CD14-positive monocyte (primary cell): Measurements from ENCODE around the gene FAM234A. TPM values are rescaled to one million over a fixed set of nuclear protein-coding genes. Genes with fewer than 3 reads are reported as not detected.
A peak's percentile ranks its signal among the peaks of the same experiment; 100 is the strongest.

Source experiments
- DNase-seq, 3 donors: peaks; one replicate each; pipeline ENCODE4 v3.0.0-alpha.2; 2011 to 2022
- H2AFZ ChIP-seq: 2 replicates; pipeline ENCODE4 v1.6.0; 2012; ENCODE audit warnings: mild to moderate bottlenecking, low read depth, low read length, inconsistent platforms; ENCODE audit not compliant: insufficient read depth, poor library complexity, severe bottlenecking
- H3K27ac ChIP-seq, 2 donors: 1 replicate in 1 of 2; 2 replicates in 1 of 2; pipeline ENCODE4 v1.5.1; 2012 to 2013; ENCODE audit warnings: low read length in 2 of 2, control low read depth in 1 of 2, inconsistent platforms in 1 of 2, low read depth in 1 of 2, mild to moderate bottlenecking in 1 of 2
- H3K27me3 ChIP-seq, 2 donors: one replicate each; pipeline versions ENCODE4 v1.6.0 to v1.6.1; 2011 to 2013; ENCODE audit warnings: low read length in 2 of 2; ENCODE audit not compliant: control insufficient read depth in 2 of 2, insufficient read depth in 2 of 2
- H3K36me3 ChIP-seq, 2 donors: replicated peaks in 1 of 2; 1 replicate in 1 of 2; 2 replicates in 1 of 2; pipeline versions ENCODE4 v1.5.1 to v1.6.1; 2012 to 2013; ENCODE audit warnings: low read length in 2 of 2, control low read depth in 1 of 2, inconsistent platforms in 1 of 2, mild to moderate bottlenecking in 1 of 2; ENCODE audit not compliant: insufficient read depth in 2 of 2, control insufficient read depth in 1 of 2
- H3K4me1 ChIP-seq, 2 donors: 1 replicate in 1 of 2; 2 replicates in 1 of 2; pipeline versions ENCODE4 v1.5.1 to v1.6.1; 2012 to 2013; ENCODE audit warnings: low read length in 2 of 2, control low read depth in 1 of 2, inconsistent platforms in 1 of 2, mild to moderate bottlenecking in 1 of 2, moderate library complexity in 1 of 2; ENCODE audit not compliant: insufficient read depth in 2 of 2, control insufficient read depth in 1 of 2
- H3K4me2 ChIP-seq: replicated peaks from 2 replicates; pipeline ENCODE3; 2012; ENCODE audit warnings: low read length, moderate library complexity, mild to moderate bottlenecking; ENCODE audit not compliant: poor library complexity, severe bottlenecking; ENCODE audit errors: extremely low read depth
- H3K4me3 ChIP-seq, 3 experiments: fragments of 200-600 bp in 1 of 3; sonication (generic) in 1 of 3; replicated peaks in 1 of 3; 1 replicate in 2 of 3; 2 replicates in 1 of 3; pipeline ENCODE4 v1.5.1; 2011 to 2013; ENCODE audit warnings: low read length in 3 of 3, mild to moderate bottlenecking in 3 of 3, control low read depth in 2 of 3, low read depth in 2 of 3, inconsistent platforms in 1 of 3, moderate library complexity in 1 of 3
- H3K79me2 ChIP-seq: 2 replicates; pipeline ENCODE4 v1.6.0; 2012; ENCODE audit warnings: mild to moderate bottlenecking, control low read depth, inconsistent platforms, low read length, moderate library complexity; ENCODE audit not compliant: insufficient read depth
- H3K9ac ChIP-seq: 2 replicates; pipeline ENCODE4 v1.6.0; 2017; ENCODE audit warnings: low read length, mild to moderate bottlenecking; ENCODE audit not compliant: insufficient read depth, poor library complexity, severe bottlenecking
- H3K9me3 ChIP-seq, 2 donors: replicated peaks in 1 of 2; 1 replicate in 1 of 2; 2 replicates in 1 of 2; pipeline versions ENCODE4 v1.5.1 to v1.6.1; 2012 to 2013; ENCODE audit warnings: low read length in 2 of 2, control low read depth in 1 of 2; ENCODE audit not compliant: control insufficient read depth in 1 of 2, insufficient read depth in 1 of 2
- H4K20me1 ChIP-seq: 2 replicates; pipeline ENCODE4 v1.6.0; 2012; ENCODE audit warnings: mild to moderate bottlenecking, low read length, control low read depth, moderate library complexity; ENCODE audit not compliant: insufficient read depth
- H3K27ac Mint-ChIP-seq, 7 donors: one replicate each; pipeline ENCODE4 v1.8.0; 2020; ENCODE audit warnings: mild to moderate bottlenecking in 7 of 7, mixed read lengths in 7 of 7, moderate library complexity in 6 of 7, inconsistent platforms in 2 of 7
- H3K27me3 Mint-ChIP-seq, 3 donors: one replicate each; pipeline ENCODE4 v1.8.0; 2021 to 2022; ENCODE audit warnings: low read depth in 3 of 3, mild to moderate bottlenecking in 3 of 3, mixed read lengths in 3 of 3, moderate library complexity in 3 of 3, inconsistent platforms in 1 of 3
- H3K36me3 Mint-ChIP-seq, 2 donors: one replicate each; pipeline ENCODE4 v1.8.0; 2020; ENCODE audit warnings: mixed read lengths in 2 of 2, inconsistent platforms in 1 of 2, mild to moderate bottlenecking in 1 of 2
- H3K4me1 Mint-ChIP-seq: one replicate; pipeline ENCODE4 v1.8.0; 2020; ENCODE audit warnings: mild to moderate bottlenecking, mixed read lengths
- H3K4me3 Mint-ChIP-seq, 2 donors: one replicate each; pipeline ENCODE4 v1.8.0; 2020; ENCODE audit warnings: mild to moderate bottlenecking in 2 of 2, mixed read lengths in 2 of 2, moderate library complexity in 1 of 2
- H3K9me3 Mint-ChIP-seq, 7 donors: one replicate each; pipeline ENCODE4 v1.8.0; 2020 to 2022; ENCODE audit warnings: mixed read lengths in 7 of 7, mild to moderate bottlenecking in 6 of 7, moderate library complexity in 6 of 7, inconsistent platforms in 2 of 7
- CTCF ChIP-seq: fragments of 200-600 bp; IDR thresholded peaks from one replicate; pipeline ENCODE4 v1.8.0; 2022; ENCODE audit warnings: antibody characterized with exemption, mild to moderate bottlenecking
- WGBS: methylation state at CpG from one replicate; pipeline ENCODE4 v1.1.5; 2013; ENCODE audit warnings: missing lambda C conversion rate; ENCODE audit not compliant: insufficient coverage; 5-methylcytosine and 5-hydroxymethylcytosine counted together
- intact Hi-C, 2 donors: fragments of 100-400 bp; cut with micrococcal nuclease; formaldehyde crosslinking; loops; one replicate each; pipeline versions ENCODE4 v1.15.0 to v1.15.1; 2023
- polyA plus RNA-seq, 3 donors: library from polyadenylated mRNA; depleted of rRNA in 1 of 3; unstranded in 2 of 3; stranded (reverse) in 1 of 3; fragments of 300-500 nt in 2 of 3; fragments of >200 nt in 1 of 3; fragmentation: Illumina TruSeq in 2 of 3; gene quantifications; 1 replicate in 2 of 3; 2 replicates in 1 of 3; pipeline ENCODE4 v1.2.3, GENCODE V29; 2012 to 2021

Gene FAM234A
- polyA plus RNA-seq, 3 donors: 22.5 to 40.4 (median 25.1) TPM

- H3K36me3 ChIP-seq: peaks cover 70 to 87% of the 10 kb centered on the region in 2 donors
- no peaks in the 10 kb centered on the region for H3K4me1 ChIP-seq
- no peak overlapping the region for H2AFZ ChIP-seq
- peaks cover 12% of the 10 kb centered on the region for H3K79me2 ChIP-seq
- no peaks in the 10 kb centered on the region for H3K9me3 ChIP-seq
- Mint-ChIP-seq H3K9me3 (no peaks in the 10 kb centered on the region), H3K4me3 (no peak overlapping the region), H3K27ac (peak overlapping the region in 2 of 7 donors; percentile 20 to 52), H3K4me1 (no peaks in the 10 kb centered on the region), H3K36me3 (peaks cover 69 to 96% of the 10 kb centered on the region in 2 donors), H3K27me3 (no peaks in the 10 kb centered on the region)
- intact Hi-C loops: no loop called here
- no peak for DNase-seq
- H3K4me3 ChIP-seq: no peak overlapping the region
- H3K27ac ChIP-seq: no peak overlapping the region
- WGBS: 79% methylated on average over 21 of the region's 21 CpGs
- TF ChIP-seq CTCF: no peak
- H3K4me2 ChIP-seq: no peak overlapping the region
- peaks cover 6% of the 10 kb centered on the region for H4K20me1 ChIP-seq
- no peaks in the 10 kb centered on the region for H3K27me3 ChIP-seq
- H3K9ac ChIP-seq: no peak overlapping the region
These were observed 73.2 kb downstream of the FAM234A start for GRCh38 chr16:307691-308312.

- H3K4me3 Mint-ChIP-seq: no peak overlapping the region
- no peaks in the 10 kb centered on the region for H3K9me3 Mint-ChIP-seq
- H3K36me3 Mint-ChIP-seq: peaks cover 73 to 96% of the 10 kb centered on the region in 2 donors
These were observed 74.9 kb downstream of the FAM234A start for GRCh38 chr16:309476-309875.

More at GRCh38 chr16:309476-309875, 74.9 kb downstream of the FAM234A start:
- 62% methylated on average over 6 of the region's 7 CpGs for WGBS
- Histone ChIP-seq H2AFZ (no peak overlapping the region), H3K27ac (no peak overlapping the region), H3K4me2 (no peak overlapping the region), H3K27me3 (no peaks in the 10 kb centered on the region), H3K36me3 (peaks cover 76 to 90% of the 10 kb centered on the region in 2 donors), H3K9me3 (no peaks in the 10 kb centered on the region), H3K4me3 (no peak overlapping the region), H4K20me1 (peaks cover 12% of the 10 kb centered on the region), H3K79me2 (peaks cover 25% of the 10 kb centered on the region), H3K4me1 (no peaks in the 10 kb centered on the region), H3K9ac (no peak overlapping the region)
- intact Hi-C loops: no loop called here
- Mint-ChIP-seq H3K27ac (peak overlapping the region in 4 of 7 donors; percentile 10 to 40 (median 21)), H3K4me1 (no peaks in the 10 kb centered on the region), H3K27me3 (no peaks in the 10 kb centered on the region)
- no peak for DNase-seq
- TF ChIP-seq CTCF: no peak
